Measurements from ENCODE around the gene MEGF10. TPM values are rescaled to one million over a fixed set of nuclear protein-coding genes. Genes with fewer than 3 reads are reported as not detected.
A peak's percentile ranks its signal among the peaks of the same experiment; 100 is the strongest.

The MEGF10 gene
- total and polyA plus RNA-seq, 7 donors, result 0.68 to 23.6 (median 2.2) TPM

- Histone ChIP-seq H3K9me3 (no peaks in the 10 kb centered on the region), H3K27ac (no peak overlapping the region), H3K27me3 (ENCODE audit: insufficient read depth in 3 of 3, low read length in 2 of 3) (no peaks in the 10 kb centered on the region), H3K4me1 (no peaks in the 10 kb centered on the region), H3K36me3 (ENCODE audit: insufficient read depth in 1 of 2, low read depth in 1 of 2) (no peaks in the 10 kb centered on the region), H3K4me3 (no peak overlapping the region)
- 57 to 88% (median 66%) methylated on average over 4 of the region's 4 CpGs for WGBS, 3 donors
- TF ChIP-seq, protein P1, sequence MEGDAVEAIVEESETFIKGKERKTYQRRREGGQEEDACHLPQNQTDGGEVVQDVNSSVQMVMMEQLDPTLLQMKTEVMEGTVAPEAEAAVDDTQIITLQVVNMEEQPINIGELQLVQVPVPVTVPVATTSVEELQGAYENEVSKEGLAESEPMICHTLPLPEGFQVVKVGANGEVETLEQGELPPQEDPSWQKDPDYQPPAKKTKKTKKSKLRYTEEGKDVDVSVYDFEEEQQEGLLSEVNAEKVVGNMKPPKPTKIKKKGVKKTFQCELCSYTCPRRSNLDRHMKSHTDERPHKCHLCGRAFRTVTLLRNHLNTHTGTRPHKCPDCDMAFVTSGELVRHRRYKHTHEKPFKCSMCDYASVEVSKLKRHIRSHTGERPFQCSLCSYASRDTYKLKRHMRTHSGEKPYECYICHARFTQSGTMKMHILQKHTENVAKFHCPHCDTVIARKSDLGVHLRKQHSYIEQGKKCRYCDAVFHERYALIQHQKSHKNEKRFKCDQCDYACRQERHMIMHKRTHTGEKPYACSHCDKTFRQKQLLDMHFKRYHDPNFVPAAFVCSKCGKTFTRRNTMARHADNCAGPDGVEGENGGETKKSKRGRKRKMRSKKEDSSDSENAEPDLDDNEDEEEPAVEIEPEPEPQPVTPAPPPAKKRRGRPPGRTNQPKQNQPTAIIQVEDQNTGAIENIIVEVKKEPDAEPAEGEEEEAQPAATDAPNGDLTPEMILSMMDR (IDR thresholded peaks at IDR 0.05), result no peak
- no peak for ATAC-seq
- no peak for DNase-seq
- intact Hi-C loops (cut with DNase I), result loop anchor here in 1 of 2 donors (10.0 kb wide), 1 partner anchor 117 kb away; no protein-coding TSS in a partner anchor
Observed at GRCh38 chr5:127297348-127298035, 6.9 kb downstream of the MEGF10 start.

- H3K4me1 ChIP-seq, result no peaks in the 10 kb centered on the region
- TF ChIP-seq, protein P1 (IDR thresholded peaks at IDR 0.05), result no peak
- H3K9me3 ChIP-seq, result no peaks in the 10 kb centered on the region
- H3K4me3 ChIP-seq, result no peak overlapping the region
- intact Hi-C loops (cut with DNase I), result loop anchor here in 1 of 2 donors (10.0 kb wide), 1 partner anchor 117 kb away; no protein-coding TSS in a partner anchor
- H3K36me3 ChIP-seq (ENCODE audit: insufficient read depth in 1 of 2, low read depth in 1 of 2), result no peaks in the 10 kb centered on the region
- 89 to 94% (median 90%) methylated on average over 4 of the region's 4 CpGs for WGBS, 3 donors
- no peaks in the 10 kb centered on the region for H3K27me3 ChIP-seq (ENCODE audit: insufficient read depth in 3 of 3, low read length in 2 of 3)
- DNase-seq (no peak), ATAC-seq (no peak)
- H3K27ac ChIP-seq, result no peak overlapping the region
Observed at GRCh38 chr5:127298036-127298429, 7.4 kb downstream of the MEGF10 start.

GRCh38 chr5:127298656-127299055 lies 8.1 kb downstream of the MEGF10 start:
- no peaks in the 10 kb centered on the region for H3K27me3 ChIP-seq (ENCODE audit: insufficient read depth in 3 of 3, low read length in 2 of 3)
- no peaks in the 10 kb centered on the region for H3K36me3 ChIP-seq (ENCODE audit: insufficient read depth in 1 of 2, low read depth in 1 of 2)
- ATAC-seq, result no peak
- DNase-seq, result no peak
- no peak overlapping the region for H3K27ac ChIP-seq
- H3K4me3 ChIP-seq, result no peak overlapping the region
- H3K4me1 ChIP-seq, result no peaks in the 10 kb centered on the region
- TF ChIP-seq, protein P1 (IDR thresholded peaks at IDR 0.05), result no peak
- WGBS, 3 donors, result 58 to 73% (median 60%) methylated on average over 5 of the region's 5 CpGs
- intact Hi-C loops (cut with DNase I), result loop anchor here in 1 of 2 donors (10.0 kb wide), 1 partner anchor 116 kb away; no protein-coding TSS in a partner anchor
- H3K9me3 ChIP-seq, result no peaks in the 10 kb centered on the region

GRCh38 chr5:127299678-127300077 lies 9.1 kb downstream of the MEGF10 start:
- TF ChIP-seq, protein P1 (IDR thresholded peaks at IDR 0.05), result peak; percentile 7
- ATAC-seq (no peak), DNase-seq (no peak)
- H3K4me1 ChIP-seq, result no peaks in the 10 kb centered on the region
- no peaks in the 10 kb centered on the region for H3K36me3 ChIP-seq (ENCODE audit: insufficient read depth in 1 of 2, low read depth in 1 of 2)
- no peaks in the 10 kb centered on the region for H3K27me3 ChIP-seq (ENCODE audit: insufficient read depth in 3 of 3, low read length in 2 of 3)
- H3K9me3 ChIP-seq, result no peaks in the 10 kb centered on the region
- H3K4me3 ChIP-seq, result no peak overlapping the region
- WGBS, 3 donors, result 55 to 65% (median 59%) methylated on average over 2 of the region's 2 CpGs
- intact Hi-C loops (cut with DNase I), result loop anchor here in 1 of 2 donors (10.0 kb wide), 1 partner anchor 115 kb away; no protein-coding TSS in a partner anchor
- H3K27ac ChIP-seq, result no peak overlapping the region

Measured in psoas muscle (tissue), 8 donors.